Mammary epithelial cell (primary cell): ENCODE results near the gene CLEC7A.

Experiments used
- EZH2 ChIP-seq: IDR thresholded peaks from 2 replicates; pipeline ENCODE4 v1.6.1; 2012; ENCODE audit warnings: low read length, inconsistent platforms, borderline replicate concordance
- TF ChIP-seq, protein P1 (sequence below), 2 donors: IDR thresholded peaks in 1 of 2; conservative IDR thresholded peaks in 1 of 2; 2 replicates each; pipeline ENCODE4 v1.5.1; 2011 to 2012; ENCODE audit warnings: inconsistent platforms in 2 of 2, low read length in 2 of 2, mild to moderate bottlenecking in 2 of 2, control low read depth in 1 of 2, low read depth in 1 of 2; ENCODE audit not compliant: insufficient read depth in 1 of 2; ENCODE audit errors: extremely low read depth in 1 of 2

DNA sequence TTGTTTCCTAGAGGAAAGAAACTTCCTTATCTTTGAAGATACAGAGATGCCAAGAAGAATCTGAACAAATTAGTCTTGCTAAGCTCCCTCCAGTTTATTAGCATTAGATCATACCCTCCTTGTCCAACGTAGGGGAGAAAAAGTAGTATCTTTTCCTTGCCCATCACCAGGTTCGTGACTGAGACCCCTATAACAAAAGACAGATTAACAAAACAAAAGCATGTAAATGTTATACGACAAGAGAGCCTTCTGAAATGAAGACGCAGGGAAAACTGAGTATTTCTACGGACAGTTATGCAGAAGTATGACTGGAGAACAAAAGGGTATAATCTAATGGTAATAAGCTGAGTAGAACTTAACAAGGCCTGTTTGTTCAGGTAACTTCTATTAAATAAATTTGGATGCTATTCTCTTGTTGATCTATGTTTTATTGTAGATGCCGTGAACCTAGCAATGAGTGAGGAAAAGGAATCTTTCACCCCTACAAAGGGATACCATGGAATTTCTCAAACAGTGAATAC lies 2.9 kb upstream of the CLEC7A start:
- TF ChIP-seq, protein P1, sequence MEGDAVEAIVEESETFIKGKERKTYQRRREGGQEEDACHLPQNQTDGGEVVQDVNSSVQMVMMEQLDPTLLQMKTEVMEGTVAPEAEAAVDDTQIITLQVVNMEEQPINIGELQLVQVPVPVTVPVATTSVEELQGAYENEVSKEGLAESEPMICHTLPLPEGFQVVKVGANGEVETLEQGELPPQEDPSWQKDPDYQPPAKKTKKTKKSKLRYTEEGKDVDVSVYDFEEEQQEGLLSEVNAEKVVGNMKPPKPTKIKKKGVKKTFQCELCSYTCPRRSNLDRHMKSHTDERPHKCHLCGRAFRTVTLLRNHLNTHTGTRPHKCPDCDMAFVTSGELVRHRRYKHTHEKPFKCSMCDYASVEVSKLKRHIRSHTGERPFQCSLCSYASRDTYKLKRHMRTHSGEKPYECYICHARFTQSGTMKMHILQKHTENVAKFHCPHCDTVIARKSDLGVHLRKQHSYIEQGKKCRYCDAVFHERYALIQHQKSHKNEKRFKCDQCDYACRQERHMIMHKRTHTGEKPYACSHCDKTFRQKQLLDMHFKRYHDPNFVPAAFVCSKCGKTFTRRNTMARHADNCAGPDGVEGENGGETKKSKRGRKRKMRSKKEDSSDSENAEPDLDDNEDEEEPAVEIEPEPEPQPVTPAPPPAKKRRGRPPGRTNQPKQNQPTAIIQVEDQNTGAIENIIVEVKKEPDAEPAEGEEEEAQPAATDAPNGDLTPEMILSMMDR (conservative IDR thresholded peaks at IDR 0.05 in 1 of 2, IDR thresholded peaks at IDR 0.05 in 1 of 2; ENCODE audit: extremely low read depth in 1 of 2, insufficient read depth in 1 of 2, low read depth in 1 of 2, low read length in 2 of 2): no peak
- TF ChIP-seq EZH2: no peak
